GM12892 (cell line): ENCODE data around the gene PACS1.

ENCODE experiments used
- POLR2A ChIP-seq: IDR thresholded peaks from 2 replicates; pipeline ENCODE4 v1.6.1; 2011; ENCODE audit warnings: low read depth, low read length, control low read depth
- POLR2AphosphoS5 ChIP-seq: IDR thresholded peaks from 2 replicates; pipeline ENCODE4 v1.6.1; 2011; ENCODE audit warnings: low read depth, low read length, control low read depth
- TAF1 ChIP-seq: IDR thresholded peaks from 2 replicates; pipeline ENCODE4 v1.6.1; 2011; ENCODE audit warnings: low read depth, mild to moderate bottlenecking, control low read depth, low read length, borderline replicate concordance

- TF ChIP-seq POLR2A (no peak), TAF1 (no peak), POLR2AphosphoS5 (no peak)
These were observed 169.4 kb downstream of the PACS1 start for GRCh38 chr11:66239511-66239910.
